ENCODE measurements around the gene PGRMC2.
"Not testable (repeated sequence)": the region's sequence is repeated elsewhere in the genome, so short reads cannot be mapped to it uniquely, and the experiment has no call there.

PGRMC2 gene

DNA sequence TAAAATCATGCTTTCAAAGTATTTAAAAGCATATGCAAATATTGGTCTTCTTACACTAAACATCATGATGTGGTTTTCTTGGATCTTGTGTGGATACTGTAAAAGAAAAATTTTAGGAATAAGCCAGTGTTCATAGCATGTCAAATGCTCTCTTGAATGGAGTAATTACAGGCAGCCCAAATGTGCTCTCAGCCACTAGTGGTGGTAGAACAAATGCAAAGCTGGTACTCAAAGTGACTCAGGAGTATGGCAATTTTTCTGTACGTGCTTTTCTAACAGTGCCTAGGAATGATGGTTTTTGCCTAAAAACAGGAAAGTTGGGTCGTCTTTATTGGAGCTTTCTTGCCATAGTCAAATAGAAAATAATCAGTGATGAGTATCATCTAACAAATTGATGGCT is 19.9 kb downstream of the PGRMC2 start:
- peaks cover 24% of the 10 kb centered on the region for H3K36me3 Mint-ChIP-seq (ENCODE audit: low read depth)
- peaks cover 9% of the 10 kb centered on the region for H3K9me3 Mint-ChIP-seq
- H3K4me3 Mint-ChIP-seq: no peak overlapping the region
- DNase-seq: no peak
- H3K27me3 Mint-ChIP-seq: no peaks in the 10 kb centered on the region
- H3K27ac Mint-ChIP-seq: no peak overlapping the region
- H3K4me1 Mint-ChIP-seq (ENCODE audit: low read depth): no peaks in the 10 kb centered on the region

DNA sequence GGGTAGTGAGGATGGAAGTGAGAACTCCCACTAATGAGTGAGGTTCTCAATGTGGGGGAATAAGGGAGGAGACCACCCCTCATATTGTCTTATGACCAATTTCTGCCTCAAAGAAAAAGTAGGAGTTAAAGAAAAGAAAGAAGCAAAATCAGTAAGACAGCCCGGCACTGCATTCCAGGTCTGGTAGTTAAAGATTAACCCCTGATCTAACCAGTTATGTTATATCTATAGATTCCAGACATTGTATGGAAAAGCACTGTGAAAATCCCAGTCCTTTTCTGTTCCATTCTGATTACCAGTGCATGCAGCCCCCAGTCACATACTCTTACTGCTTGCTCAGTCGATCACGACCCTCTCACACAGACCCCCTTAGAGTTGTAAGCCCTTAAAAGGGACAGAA is 20.4 kb downstream of the PGRMC2 start:
- H3K9me3 Mint-ChIP-seq; H3K4me3 Mint-ChIP-seq; DNase-seq; H3K27me3 Mint-ChIP-seq; H3K4me1 Mint-ChIP-seq (ENCODE audit: low read depth); H3K27ac Mint-ChIP-seq: not testable (repeated sequence)
- peaks cover 18% of the 10 kb centered on the region for H3K36me3 Mint-ChIP-seq (ENCODE audit: low read depth)

DNA sequence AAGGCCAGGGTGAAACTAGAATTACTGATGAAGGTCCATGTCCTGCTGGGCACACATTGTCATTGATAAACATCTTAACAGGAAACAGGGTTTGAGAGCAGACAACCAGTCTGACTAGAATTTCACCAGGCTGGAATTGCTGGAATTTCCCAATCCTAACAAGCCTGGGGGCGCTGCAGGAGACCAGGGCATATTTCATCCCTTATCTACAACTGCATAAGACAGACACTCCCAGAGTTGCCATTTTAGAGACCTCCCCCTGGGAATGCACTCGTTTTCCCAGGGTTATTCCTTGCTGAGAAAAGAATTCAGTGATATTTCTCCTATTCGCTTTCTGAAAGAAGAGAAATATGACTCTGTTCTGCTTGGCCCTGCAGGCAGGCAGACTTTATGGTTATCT is 22.1 kb downstream of the PGRMC2 start:
- H3K4me3 Mint-ChIP-seq; DNase-seq; H3K27me3 Mint-ChIP-seq; H3K9me3 Mint-ChIP-seq; H3K36me3 Mint-ChIP-seq (ENCODE audit: low read depth); H3K4me1 Mint-ChIP-seq (ENCODE audit: low read depth); H3K27ac Mint-ChIP-seq: not testable (repeated sequence)

DNA sequence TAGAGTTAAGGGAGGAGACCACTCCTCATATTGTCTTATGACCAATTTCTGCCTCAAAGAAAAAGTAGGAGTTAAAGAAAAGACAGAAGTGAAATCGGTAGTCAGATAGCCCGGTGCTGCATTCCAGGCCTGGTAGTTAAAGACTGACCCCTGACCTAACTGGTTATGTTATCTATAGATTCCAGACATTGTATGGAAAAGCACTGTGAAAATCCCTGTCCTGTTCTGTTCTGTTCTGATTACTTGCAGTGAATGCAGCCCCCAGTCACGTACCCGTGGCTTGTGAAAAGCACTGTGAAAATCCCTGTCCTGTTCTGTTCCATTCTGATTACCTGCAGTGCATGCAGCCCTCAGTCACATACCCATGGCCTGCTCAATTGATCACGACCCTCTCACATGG is 27.7 kb downstream of the PGRMC2 start:
- H3K36me3 Mint-ChIP-seq (ENCODE audit: low read depth); H3K27ac Mint-ChIP-seq; H3K9me3 Mint-ChIP-seq; H3K4me1 Mint-ChIP-seq (ENCODE audit: low read depth); H3K4me3 Mint-ChIP-seq; DNase-seq: not testable (repeated sequence)
- peaks cover 17% of the 10 kb centered on the region for H3K27me3 Mint-ChIP-seq

DNA sequence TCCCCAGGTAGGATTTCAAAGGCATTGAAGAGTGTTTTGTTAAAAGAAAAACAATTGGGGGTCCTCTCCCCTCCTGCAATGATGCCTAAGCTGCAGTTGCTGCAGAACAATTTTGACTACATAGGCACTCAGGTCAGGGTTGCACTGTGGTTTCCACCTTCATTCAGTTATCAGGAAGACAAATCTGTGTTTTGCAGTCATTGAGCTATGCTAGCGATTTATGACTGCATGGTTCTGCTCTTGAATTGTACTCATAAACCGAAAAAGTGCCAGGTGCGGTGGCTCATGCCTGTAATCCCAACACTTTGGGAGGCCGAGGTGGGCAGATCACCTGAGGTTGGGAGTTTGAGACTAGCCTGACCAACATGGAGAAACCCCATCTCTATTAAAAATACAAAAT is 29.4 kb downstream of the PGRMC2 start:
- not testable (repeated sequence) for H3K36me3 Mint-ChIP-seq (ENCODE audit: low read depth); H3K27ac Mint-ChIP-seq; H3K4me1 Mint-ChIP-seq (ENCODE audit: low read depth); H3K4me3 Mint-ChIP-seq; DNase-seq; H3K9me3 Mint-ChIP-seq
- peaks cover 31% of the 10 kb centered on the region for H3K27me3 Mint-ChIP-seq

DNA sequence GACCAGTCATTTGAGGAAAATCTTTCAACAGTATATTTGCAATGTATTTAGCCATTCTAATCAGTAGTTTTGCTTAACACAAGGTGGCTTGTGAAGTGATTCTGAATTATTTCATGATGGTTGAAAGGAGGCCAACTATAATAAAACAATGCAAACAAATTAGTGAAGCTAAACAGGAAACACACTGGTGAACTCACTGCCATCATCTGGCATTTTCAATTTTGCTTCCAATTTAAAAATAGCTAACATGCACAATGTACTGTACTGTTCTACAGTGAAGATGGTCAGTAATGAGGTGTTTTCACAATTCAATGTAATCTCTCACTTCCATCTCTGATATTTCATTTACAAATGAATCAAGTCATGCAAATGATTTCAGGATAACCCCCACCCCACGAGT is 31.1 kb downstream of the PGRMC2 start:
- no peaks in the 10 kb centered on the region for H3K9me3 Mint-ChIP-seq
- DNase-seq: no peak
- no peak overlapping the region for H3K4me3 Mint-ChIP-seq
- H3K27ac Mint-ChIP-seq: no peak overlapping the region
- no peaks in the 10 kb centered on the region for H3K36me3 Mint-ChIP-seq (ENCODE audit: low read depth)
- H3K27me3 Mint-ChIP-seq: peaks cover 37% of the 10 kb centered on the region
- H3K4me1 Mint-ChIP-seq (ENCODE audit: low read depth): no peaks in the 10 kb centered on the region

DNA sequence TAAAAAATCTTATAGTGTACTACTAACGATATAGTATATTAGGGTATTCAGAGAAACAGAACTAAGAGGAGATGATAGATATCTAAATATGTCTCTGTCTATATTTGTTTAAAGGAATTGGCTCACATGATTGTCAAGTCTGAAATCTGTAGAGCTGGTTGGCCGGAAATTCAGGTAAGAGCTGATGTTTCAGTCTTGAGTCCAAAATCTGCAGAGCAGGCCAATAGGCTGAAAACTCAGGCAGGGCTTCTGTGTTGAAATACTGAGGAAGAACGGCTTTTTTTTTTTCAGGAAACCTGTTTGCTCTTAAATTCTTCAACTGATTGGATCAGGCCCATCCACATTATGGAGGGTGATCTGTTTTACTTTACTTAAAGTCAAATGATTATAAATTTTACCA is 31.7 kb downstream of the PGRMC2 start:
- Mint-ChIP-seq H3K27me3 (peaks cover 34% of the 10 kb centered on the region), H3K9me3 (no peaks in the 10 kb centered on the region), H3K27ac (no peak overlapping the region), H3K4me1 (ENCODE audit: low read depth) (no peaks in the 10 kb centered on the region), H3K36me3 (ENCODE audit: low read depth) (no peaks in the 10 kb centered on the region), H3K4me3 (no peak overlapping the region)
- no peak for DNase-seq

DNA sequence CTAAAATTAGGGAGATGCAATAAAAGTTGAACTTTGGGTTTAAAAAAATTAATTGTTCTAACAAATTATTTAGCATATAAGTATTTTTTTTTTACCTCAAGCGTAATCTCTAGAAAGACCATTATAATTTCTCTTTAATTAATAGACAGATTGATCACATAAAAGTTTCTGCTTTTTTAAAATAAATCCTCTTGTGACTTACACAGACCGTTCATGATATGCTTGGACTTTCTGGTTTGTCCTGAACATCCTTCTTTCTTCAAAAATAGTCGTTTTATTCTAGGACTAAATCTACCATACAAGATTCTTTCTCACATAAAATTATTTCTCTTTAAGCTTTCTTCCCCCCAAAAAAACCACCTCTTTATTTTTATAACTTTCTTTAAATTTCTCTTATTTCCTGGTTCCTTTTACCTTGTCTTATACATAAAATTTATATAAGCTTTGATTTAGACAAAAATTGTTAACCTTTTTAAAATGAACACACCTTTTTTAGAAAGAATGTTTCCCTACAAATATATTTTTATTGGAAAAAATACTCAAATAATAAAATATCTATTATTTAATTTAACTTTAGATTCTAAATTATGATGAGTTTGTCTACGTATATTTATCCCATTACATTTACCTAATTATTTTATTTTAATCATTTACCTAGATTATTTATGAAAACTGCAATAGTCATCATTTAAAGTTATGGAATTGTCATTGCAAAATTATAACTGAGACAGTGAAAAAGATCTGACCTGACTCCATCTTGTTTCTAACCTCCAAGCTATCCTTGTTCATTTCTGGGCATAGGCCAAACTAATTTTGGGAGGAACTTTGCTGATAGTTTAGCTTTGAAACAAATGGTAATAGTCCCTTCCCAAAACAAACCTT is 37.6 kb downstream of the PGRMC2 start:
- Mint-ChIP-seq H3K4me3 (no peak overlapping the region), H3K36me3 (ENCODE audit: low read depth) (no peaks in the 10 kb centered on the region), H3K9me3 (peaks cover 14% of the 10 kb centered on the region), H3K27me3 (peaks cover 21% of the 10 kb centered on the region), H3K4me1 (ENCODE audit: low read depth) (no peaks in the 10 kb centered on the region), H3K27ac (no peak overlapping the region)
- no peak for DNase-seq

DNA sequence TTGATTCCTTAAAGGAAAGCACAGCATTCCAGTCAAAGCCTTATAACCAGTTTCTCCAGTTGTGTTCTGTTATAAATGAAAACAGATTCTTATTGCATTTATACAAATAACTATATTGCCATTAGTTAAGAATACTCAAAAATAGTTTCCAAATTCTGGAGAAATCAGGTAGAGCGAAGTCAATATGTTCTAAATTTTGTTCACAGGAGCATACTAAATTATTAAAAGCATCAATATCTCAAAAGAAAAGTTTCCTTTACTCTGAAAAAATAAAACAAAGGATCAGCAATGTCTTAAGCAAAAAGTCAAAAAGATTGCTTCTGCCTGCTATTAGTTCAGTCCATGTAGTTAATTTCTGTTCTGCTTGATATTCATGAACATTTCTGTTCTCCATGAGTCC is 39.7 kb downstream of the PGRMC2 start:
- no peak for DNase-seq
- Mint-ChIP-seq H3K36me3 (ENCODE audit: low read depth) (no peaks in the 10 kb centered on the region), H3K27ac (no peak overlapping the region), H3K27me3 (peaks cover 8% of the 10 kb centered on the region), H3K4me3 (no peak overlapping the region), H3K9me3 (peaks cover 14% of the 10 kb centered on the region), H3K4me1 (ENCODE audit: low read depth) (no peaks in the 10 kb centered on the region)

DNA sequence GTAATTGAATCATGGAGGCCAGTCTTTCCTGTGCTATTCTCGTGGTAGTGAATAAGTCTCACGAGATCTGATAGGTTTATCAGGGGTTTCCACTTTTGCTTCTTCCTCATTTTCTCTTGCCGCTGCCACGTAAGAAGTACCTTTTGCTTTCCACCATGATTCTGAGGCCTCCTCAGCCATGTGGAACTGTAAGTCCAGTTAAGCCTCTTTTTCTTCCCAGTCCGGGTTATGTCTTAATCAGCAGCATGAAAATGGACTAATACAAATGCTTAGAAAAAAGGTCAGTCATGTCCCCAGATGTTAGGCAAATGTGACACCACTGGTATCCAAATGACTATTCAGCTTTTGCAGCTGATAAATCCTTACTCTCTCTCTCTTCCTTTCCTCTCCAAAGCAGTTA is 42.2 kb downstream of the PGRMC2 start:
- not testable (repeated sequence) for H3K4me1 Mint-ChIP-seq (ENCODE audit: low read depth); H3K36me3 Mint-ChIP-seq (ENCODE audit: low read depth); DNase-seq; H3K4me3 Mint-ChIP-seq; H3K27ac Mint-ChIP-seq
- peaks cover 14% of the 10 kb centered on the region for H3K27me3 Mint-ChIP-seq
- peaks cover 13% of the 10 kb centered on the region for H3K9me3 Mint-ChIP-seq

DNA sequence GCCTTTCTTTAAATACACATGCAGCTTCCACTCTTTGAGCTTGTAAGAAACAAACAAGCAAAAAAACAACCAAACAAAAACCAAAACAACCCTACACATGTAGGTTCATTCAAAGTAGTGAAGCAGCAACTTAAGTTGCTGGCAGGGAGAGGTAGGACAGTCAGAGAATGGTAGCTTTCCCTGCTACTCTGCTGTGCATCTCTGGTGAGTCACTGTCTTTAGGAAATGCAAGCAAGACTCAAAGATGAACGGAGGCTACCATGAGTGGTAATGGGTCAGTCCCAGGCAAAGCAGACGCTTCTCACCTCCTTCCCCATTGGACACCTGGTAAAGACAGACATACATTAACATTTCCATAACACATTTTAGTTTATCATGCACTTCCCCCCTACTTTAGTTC is 43.2 kb downstream of the PGRMC2 start:
- no peaks in the 10 kb centered on the region for H3K36me3 Mint-ChIP-seq (ENCODE audit: low read depth)
- H3K27me3 Mint-ChIP-seq: peaks cover 14% of the 10 kb centered on the region
- H3K4me3 Mint-ChIP-seq: no peak overlapping the region
- peaks cover 10% of the 10 kb centered on the region for H3K9me3 Mint-ChIP-seq
- no peak overlapping the region for H3K27ac Mint-ChIP-seq
- no peak for DNase-seq
- H3K4me1 Mint-ChIP-seq (ENCODE audit: low read depth): no peaks in the 10 kb centered on the region

DNA sequence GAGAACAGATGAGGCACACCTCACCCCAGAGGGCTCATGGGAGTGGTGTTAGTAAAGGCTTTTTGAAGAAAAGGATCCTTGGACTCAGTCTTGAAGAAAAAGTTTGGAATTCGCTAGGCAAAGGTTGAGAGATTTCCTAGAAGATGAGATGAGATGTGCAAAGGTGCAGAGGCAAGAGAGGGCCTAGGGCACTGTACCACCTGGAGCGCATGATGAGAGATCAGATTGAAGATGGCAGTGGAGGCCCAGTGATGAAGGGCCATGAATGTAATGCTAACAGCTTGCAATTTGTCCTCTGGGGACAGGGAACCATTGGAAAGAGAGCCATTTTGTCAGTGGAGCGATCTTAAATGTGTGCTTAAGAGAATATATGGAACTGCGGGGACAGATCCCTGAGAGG is 45.0 kb downstream of the PGRMC2 start:
- Mint-ChIP-seq H3K27me3 (peaks cover 16% of the 10 kb centered on the region), H3K36me3 (ENCODE audit: low read depth) (no peaks in the 10 kb centered on the region), H3K27ac (no peak overlapping the region), H3K9me3 (peaks cover under 1% of the 10 kb centered on the region), H3K4me1 (ENCODE audit: low read depth) (no peaks in the 10 kb centered on the region), H3K4me3 (no peak overlapping the region)
- no peak for DNase-seq

DNA sequence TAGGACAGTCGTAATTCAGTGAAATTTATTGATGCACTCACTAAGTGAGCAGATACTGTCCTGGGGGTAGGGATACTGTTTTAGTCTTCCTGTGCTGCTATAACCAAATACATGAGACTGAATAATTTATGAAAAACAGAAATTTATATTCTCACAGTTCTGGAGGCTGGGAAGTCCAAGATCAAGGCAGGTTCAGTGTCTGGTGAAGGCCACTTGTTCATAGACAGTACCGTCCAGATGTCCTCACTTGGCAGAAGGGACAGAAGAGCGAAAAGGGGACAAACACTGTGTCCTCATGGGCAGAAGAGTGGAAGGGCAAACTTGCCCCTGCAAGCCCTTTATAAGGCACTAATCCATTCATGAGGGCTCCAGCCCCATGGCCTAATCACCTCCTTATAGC is 45.6 kb downstream of the PGRMC2 start:
- no peaks in the 10 kb centered on the region for H3K4me1 Mint-ChIP-seq (ENCODE audit: low read depth)
- H3K27ac Mint-ChIP-seq: no peak overlapping the region
- H3K27me3 Mint-ChIP-seq: peaks cover 18% of the 10 kb centered on the region
- H3K9me3 Mint-ChIP-seq: no peaks in the 10 kb centered on the region
- no peak for DNase-seq
- no peak overlapping the region for H3K4me3 Mint-ChIP-seq
- no peaks in the 10 kb centered on the region for H3K36me3 Mint-ChIP-seq (ENCODE audit: low read depth)

DNA sequence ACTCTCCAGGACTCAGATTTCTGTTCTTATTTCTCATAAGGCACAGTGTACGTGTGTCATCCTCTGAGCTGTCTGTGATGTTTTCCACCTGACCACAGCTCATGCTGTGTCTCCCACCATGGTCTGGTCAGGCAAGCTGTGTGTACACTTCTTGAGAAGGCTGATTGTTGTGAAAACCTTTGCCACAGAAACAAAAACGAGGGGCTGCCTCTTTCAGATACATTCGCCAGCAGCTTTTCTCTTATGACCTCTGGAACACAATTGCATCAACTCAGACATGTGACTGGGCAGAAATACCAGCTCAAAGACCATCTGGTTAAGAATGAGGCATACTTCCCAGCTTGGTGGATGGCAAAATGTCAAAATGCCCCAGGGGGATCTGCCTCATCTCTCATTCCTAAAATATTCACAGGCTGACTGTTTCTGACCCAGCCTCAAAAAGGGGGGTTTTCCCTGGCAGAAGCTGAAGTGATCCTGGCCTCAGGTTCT is 46.1 kb downstream of the PGRMC2 start:
- no peak for DNase-seq
- peaks cover 18% of the 10 kb centered on the region for H3K27me3 Mint-ChIP-seq
- H3K9me3 Mint-ChIP-seq: no peaks in the 10 kb centered on the region
- H3K4me1 Mint-ChIP-seq (ENCODE audit: low read depth): no peaks in the 10 kb centered on the region
- H3K27ac Mint-ChIP-seq: no peak overlapping the region
- no peaks in the 10 kb centered on the region for H3K36me3 Mint-ChIP-seq (ENCODE audit: low read depth)
- H3K4me3 Mint-ChIP-seq: no peak overlapping the region

DNA sequence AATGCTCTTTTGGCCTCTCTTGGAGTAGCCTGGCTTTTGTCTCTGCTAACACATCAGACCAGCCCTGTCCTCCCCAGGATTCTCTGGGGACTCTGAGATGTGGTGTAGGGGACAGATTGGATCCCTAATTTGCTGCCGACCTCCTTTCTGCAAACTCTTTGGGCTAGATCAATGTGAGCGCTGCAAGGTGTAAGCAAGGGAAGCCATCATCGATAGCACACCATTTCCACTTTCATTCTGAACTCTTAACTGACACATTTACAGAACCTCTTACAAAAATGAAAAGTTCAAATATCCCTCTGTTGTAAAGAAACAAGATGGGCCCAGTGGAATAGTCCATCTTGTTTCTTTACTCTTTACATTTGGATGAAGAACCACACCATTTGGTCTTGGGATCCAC is 46.6 kb downstream of the PGRMC2 start:
- no peak overlapping the region for H3K27ac Mint-ChIP-seq
- H3K9me3 Mint-ChIP-seq: no peaks in the 10 kb centered on the region
- H3K36me3 Mint-ChIP-seq (ENCODE audit: low read depth): no peaks in the 10 kb centered on the region
- DNase-seq: no peak
- H3K4me1 Mint-ChIP-seq (ENCODE audit: low read depth): no peaks in the 10 kb centered on the region
- H3K27me3 Mint-ChIP-seq: peaks cover 18% of the 10 kb centered on the region
- H3K4me3 Mint-ChIP-seq: no peak overlapping the region

DNA sequence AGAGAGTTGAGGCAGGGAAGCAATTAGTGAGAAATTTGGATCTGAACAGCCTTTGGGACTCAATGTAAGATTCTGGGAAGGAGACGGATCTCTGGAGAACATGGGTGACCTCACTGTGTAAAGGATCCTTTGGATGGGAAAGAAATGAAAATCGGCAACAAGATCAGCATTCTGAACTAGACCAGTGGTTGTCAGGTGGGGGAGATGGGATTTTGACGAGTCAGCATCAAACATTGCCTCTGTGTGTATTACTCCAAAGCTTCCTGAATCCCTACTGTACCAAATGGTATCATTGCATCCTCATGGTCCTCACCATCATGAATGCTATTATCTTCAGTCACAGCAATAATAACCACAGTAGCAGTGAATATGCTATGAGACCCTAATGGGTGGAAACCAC is 52.8 kb downstream of the PGRMC2 start:
- Mint-ChIP-seq H3K4me1 (ENCODE audit: low read depth) (no peaks in the 10 kb centered on the region), H3K27ac (no peak overlapping the region), H3K4me3 (no peak overlapping the region), H3K36me3 (ENCODE audit: low read depth) (no peaks in the 10 kb centered on the region), H3K27me3 (peaks cover 6% of the 10 kb centered on the region), H3K9me3 (no peaks in the 10 kb centered on the region)
- DNase-seq: no peak

Measured in activated T-cell treated with anti-CD3 and anti-CD28 coated beads, Interleukin-2, amount 50 U/mL, for 24 hours (primary cell).